Brain microvascular endothelial cell (primary cell): ENCODE measurements around the gene NAPEPLD.

Experiments
- DNase-seq: peaks from one replicate; pipeline ENCODE4 v3.0.0-alpha.2; 2020
- H3K27ac ChIP-seq: fragments of 250-450 bp; sonication (Bioruptor Pico); 2 replicates; pipeline ENCODE4 v1.5.1; 2020; ENCODE audit warnings: mild to moderate bottlenecking, moderate library complexity
- H3K27me3 ChIP-seq: fragments of 250-450 bp; sonication (Bioruptor Pico); replicated peaks from 2 replicates; pipeline ENCODE4 v1.5.1; 2020; ENCODE audit warnings: mild to moderate bottlenecking
- H3K36me3 ChIP-seq: fragments of 250-450 bp; sonication (Bioruptor Pico); replicated peaks from 2 replicates; pipeline ENCODE4 v1.5.1; 2020; ENCODE audit warnings: mild to moderate bottlenecking
- H3K4me3 ChIP-seq: 2 replicates; pipeline ENCODE4 v1.5.1; 2011; ENCODE audit warnings: low read depth, mild to moderate bottlenecking, control low read depth, low read length, moderate library complexity
- in situ Hi-C: cut with HindIII; loops from 2 replicates; pipeline ENCODE4 v1.10.0; 2017; ENCODE audit warnings: low sequenced_read_pairs, low pct_ligation_motif_present
- TF ChIP-seq, protein P1 (sequence below): IDR thresholded peaks from 2 replicates; pipeline ENCODE4 v1.5.1; 2011; ENCODE audit warnings: low read depth, mild to moderate bottlenecking, moderate library complexity, low read length, control low read depth, inconsistent platforms; ENCODE audit errors: missing control alignments

NAPEPLD gene

DNA sequence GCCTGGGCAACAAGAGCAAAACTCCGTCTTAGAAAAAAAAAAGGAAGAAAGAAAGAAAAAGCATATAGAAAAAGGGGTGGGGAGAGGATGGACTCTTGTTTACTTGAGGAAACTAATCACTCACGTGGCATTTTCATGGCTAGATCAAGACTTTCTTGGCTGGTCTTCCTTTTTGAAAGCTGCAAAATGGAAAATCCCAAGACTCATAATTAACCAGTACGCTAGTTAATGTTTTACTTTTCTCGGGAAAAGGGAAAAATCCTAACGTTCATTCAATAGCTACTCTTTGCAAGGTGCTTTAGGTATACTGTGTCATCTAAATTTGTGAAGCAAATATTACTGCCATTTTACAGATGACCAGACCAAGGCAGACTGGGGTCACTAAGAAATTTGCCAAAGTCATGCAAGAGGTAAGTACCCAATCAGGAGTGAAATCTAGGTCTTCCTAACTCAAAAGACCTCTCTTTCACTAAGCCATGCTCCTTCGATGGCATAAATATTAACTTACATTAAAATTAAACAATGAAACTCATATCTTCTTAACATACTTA lies 24.4 kb downstream of the NAPEPLD start:
- H3K27ac ChIP-seq, result no peak overlapping the region
- H3K27me3 ChIP-seq, result no peaks in the 10 kb centered on the region
- H3K36me3 ChIP-seq, result no peaks in the 10 kb centered on the region
- DNase-seq, result no peak
- TF ChIP-seq, protein P1, sequence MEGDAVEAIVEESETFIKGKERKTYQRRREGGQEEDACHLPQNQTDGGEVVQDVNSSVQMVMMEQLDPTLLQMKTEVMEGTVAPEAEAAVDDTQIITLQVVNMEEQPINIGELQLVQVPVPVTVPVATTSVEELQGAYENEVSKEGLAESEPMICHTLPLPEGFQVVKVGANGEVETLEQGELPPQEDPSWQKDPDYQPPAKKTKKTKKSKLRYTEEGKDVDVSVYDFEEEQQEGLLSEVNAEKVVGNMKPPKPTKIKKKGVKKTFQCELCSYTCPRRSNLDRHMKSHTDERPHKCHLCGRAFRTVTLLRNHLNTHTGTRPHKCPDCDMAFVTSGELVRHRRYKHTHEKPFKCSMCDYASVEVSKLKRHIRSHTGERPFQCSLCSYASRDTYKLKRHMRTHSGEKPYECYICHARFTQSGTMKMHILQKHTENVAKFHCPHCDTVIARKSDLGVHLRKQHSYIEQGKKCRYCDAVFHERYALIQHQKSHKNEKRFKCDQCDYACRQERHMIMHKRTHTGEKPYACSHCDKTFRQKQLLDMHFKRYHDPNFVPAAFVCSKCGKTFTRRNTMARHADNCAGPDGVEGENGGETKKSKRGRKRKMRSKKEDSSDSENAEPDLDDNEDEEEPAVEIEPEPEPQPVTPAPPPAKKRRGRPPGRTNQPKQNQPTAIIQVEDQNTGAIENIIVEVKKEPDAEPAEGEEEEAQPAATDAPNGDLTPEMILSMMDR, result no peak
- in situ Hi-C loops, result no loop called here
- H3K4me3 ChIP-seq, result no peak overlapping the region

DNA sequence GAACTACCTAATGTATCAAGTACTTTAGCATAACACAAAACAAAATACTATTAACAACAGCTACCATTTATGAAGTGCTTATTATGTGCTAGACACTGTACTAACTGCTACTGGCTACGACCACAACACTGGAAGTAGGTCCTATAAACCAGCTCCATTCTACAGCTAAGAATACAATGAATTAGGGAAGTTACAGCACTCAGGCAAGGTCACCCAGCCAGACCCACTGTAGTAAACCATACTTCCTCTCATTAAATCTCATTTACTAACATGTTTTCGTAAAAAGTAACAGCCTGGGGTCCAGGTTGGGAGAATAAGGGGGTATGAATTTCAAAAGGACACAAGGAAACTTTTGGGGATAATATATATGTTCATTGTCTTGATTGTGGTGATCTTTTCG lies 25.4 kb downstream of the NAPEPLD start:
- DNase-seq, result no peak
- TF ChIP-seq, protein P1, result no peak
- Histone ChIP-seq H3K4me3 (no peak overlapping the region), H3K27me3 (no peaks in the 10 kb centered on the region), H3K36me3 (no peaks in the 10 kb centered on the region), H3K27ac (no peak overlapping the region)
- in situ Hi-C loops, result no loop called here

DNA sequence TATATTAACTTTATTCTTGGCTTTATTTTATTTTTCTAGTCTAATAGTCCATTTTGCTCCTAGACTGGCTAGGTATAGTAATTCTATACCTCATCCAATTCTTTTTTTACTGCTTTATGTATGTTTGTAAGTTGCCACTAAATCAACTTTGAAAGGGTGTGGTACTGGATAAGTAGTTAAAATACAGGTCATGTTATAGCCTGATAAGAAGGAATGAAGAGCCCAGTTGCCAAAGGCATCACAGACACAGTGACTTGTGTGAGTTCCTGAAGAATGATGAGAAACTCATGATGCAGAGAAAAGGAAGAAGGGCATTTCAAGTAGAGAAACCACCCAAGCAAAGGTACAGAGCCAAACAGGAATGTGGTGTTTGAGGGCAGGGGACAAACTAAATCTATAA lies 27.3 kb downstream of the NAPEPLD start:
- TF ChIP-seq, protein P1, result no peak
- Histone ChIP-seq H3K27ac (no peak overlapping the region), H3K4me3 (no peak overlapping the region), H3K36me3 (no peaks in the 10 kb centered on the region), H3K27me3 (no peaks in the 10 kb centered on the region)
- no peak for DNase-seq
- in situ Hi-C loops, result no loop called here

DNA sequence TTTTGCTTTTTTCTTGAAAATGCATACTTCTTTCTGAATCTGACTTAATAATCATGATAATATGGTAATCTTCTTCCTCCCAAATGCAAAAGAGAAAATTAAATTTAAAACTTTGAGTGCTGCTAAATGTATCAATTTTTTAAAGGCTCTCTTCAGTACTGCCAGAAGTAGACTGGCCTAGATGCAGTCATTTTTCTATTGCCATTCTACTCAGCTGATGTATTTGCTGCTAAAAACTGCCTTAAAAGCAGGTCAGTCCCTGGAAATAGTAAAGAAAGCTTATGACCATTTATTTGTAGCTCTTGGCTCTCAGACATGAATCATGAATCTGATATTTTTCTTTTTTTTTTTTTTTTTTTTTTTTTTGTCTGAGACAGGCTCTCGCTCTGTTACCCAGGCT lies 28.5 kb downstream of the NAPEPLD start:
- in situ Hi-C loops, result no loop called here
- H3K27me3 ChIP-seq, result no peaks in the 10 kb centered on the region
- TF ChIP-seq, protein P1, result no peak
- H3K27ac ChIP-seq, result no peak overlapping the region
- no peak for DNase-seq
- H3K4me3 ChIP-seq, result no peak overlapping the region
- H3K36me3 ChIP-seq, result no peaks in the 10 kb centered on the region

DNA sequence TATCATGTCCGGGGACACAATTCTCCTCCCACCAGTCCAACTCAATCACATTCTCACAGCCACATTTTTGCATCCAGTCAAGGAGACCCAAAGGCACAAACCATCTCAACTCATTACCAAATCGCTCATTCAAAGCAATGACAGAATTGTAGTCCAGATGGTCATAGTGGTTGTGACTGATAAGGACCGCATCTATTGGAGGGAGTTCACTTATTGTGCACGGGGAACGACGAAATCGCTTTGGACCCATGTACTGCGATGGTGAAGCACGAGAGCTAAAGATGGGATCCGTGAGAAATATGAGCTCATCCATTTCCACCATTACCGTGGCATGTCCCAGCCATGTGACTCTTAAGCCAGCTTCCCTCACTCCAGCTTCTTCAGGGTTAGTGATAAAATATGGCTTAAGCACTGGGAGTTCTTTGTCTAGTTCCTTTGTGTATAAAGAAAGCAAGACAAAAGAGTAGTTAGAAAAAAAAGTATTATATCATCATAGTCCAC lies 29.1 kb downstream of the NAPEPLD start:
- no peaks in the 10 kb centered on the region for H3K27me3 ChIP-seq
- no peaks in the 10 kb centered on the region for H3K36me3 ChIP-seq
- in situ Hi-C loops, result no loop called here
- DNase-seq, result no peak
- no peak overlapping the region for H3K27ac ChIP-seq
- no peak overlapping the region for H3K4me3 ChIP-seq
- TF ChIP-seq, protein P1, result no peak

DNA sequence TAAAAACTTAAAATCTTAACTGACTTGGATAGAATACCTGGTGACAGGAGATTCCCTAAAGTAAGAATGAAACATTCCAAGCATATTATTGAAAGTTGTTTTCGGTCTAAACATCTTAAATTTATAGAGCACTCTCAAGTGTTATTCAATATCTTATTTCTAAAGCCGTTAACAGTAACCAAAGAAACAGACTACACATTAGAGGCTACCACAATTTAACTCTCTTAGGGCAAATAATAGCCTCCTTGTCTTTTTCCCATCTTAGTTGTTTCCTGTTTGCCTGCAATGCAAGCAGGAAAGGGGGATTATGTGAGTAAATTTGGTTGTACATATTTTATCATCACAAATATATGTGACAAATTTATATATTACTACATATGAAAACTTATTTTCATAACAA lies 31.4 kb downstream of the NAPEPLD start:
- TF ChIP-seq, protein P1, result no peak
- in situ Hi-C loops, result no loop called here
- no peak overlapping the region for H3K4me3 ChIP-seq
- H3K36me3 ChIP-seq, result no peaks in the 10 kb centered on the region
- no peak overlapping the region for H3K27ac ChIP-seq
- DNase-seq, result no peak
- no peaks in the 10 kb centered on the region for H3K27me3 ChIP-seq
